ENCODE data around the gene RBM42. TPM values are rescaled to one million over a fixed set of nuclear protein-coding genes. Genes with fewer than 3 reads are reported as not detected.
"Not testable (repeated sequence)": the region's sequence is repeated elsewhere in the genome, so short reads cannot be mapped to it uniquely, and the experiment has no call there.

RBM42 gene
- total RNA-seq, 3 donors from 2014 or later (not counting 1 experiment from before 2014, with no cell fraction given) = 51.6 to 61.7 (median 58.2) TPM

DNA sequence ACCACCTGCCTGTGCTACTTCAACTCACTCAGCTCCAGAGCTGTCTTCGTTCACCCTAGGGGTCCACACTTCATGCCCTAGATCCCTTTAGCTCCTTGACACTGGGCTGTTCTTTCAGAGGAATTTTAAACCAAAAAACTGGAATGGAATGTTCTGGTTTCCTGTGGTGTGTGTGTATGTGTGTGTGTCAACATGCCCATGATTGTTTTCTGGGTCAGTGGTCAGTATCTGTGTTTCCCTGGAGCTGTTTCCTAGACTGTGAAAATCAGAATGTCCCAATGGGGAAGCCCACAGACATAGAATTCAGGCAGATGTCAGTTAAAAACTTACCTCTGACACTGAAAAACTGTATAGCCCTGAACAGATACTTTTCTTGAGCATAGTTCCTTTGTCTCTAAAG lies 41.5 kb upstream of the RBM42 start:
- no peaks in the 10 kb centered on the region for H3K36me3 ChIP-seq (ENCODE audit: control insufficient read depth, insufficient read depth, low read length)
- intact Hi-C loops (cut with micrococcal nuclease) = loop anchor here (5.0 kb wide), 1 partner anchor 40 kb away; the partner anchor contains the start of gene TMEM147
- H3K27ac ChIP-seq (ENCODE audit: low read length) = no peak overlapping the region
- no peaks in the 10 kb centered on the region for H3K9me3 ChIP-seq (ENCODE audit: control insufficient read depth, insufficient read depth, low read length)
- Mint-ChIP-seq H3K27me3 (ENCODE audit: low read depth in 2 of 2) (peaks cover 19 to 25% of the 10 kb centered on the region in 2 donors), H3K27ac (no peak overlapping the region), H3K9me3 (no peaks in the 10 kb centered on the region), H3K4me3 (no peak overlapping the region), H3K36me3 (no peaks in the 10 kb centered on the region), H3K4me1 (no peaks in the 10 kb centered on the region)
- no peak overlapping the region for H3K4me3 ChIP-seq (ENCODE audit: low read length)
- DNase-seq (no peak), ATAC-seq (no peak)
- WGBS (ENCODE audit: insufficient coverage) = 24% methylated on average over 1 of the region's 1 CpG
- H3K27me3 ChIP-seq (ENCODE audit: control insufficient read depth, insufficient read depth, low read length) = no peaks in the 10 kb centered on the region
- TF ChIP-seq, protein P1, sequence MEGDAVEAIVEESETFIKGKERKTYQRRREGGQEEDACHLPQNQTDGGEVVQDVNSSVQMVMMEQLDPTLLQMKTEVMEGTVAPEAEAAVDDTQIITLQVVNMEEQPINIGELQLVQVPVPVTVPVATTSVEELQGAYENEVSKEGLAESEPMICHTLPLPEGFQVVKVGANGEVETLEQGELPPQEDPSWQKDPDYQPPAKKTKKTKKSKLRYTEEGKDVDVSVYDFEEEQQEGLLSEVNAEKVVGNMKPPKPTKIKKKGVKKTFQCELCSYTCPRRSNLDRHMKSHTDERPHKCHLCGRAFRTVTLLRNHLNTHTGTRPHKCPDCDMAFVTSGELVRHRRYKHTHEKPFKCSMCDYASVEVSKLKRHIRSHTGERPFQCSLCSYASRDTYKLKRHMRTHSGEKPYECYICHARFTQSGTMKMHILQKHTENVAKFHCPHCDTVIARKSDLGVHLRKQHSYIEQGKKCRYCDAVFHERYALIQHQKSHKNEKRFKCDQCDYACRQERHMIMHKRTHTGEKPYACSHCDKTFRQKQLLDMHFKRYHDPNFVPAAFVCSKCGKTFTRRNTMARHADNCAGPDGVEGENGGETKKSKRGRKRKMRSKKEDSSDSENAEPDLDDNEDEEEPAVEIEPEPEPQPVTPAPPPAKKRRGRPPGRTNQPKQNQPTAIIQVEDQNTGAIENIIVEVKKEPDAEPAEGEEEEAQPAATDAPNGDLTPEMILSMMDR (IDR thresholded peaks at IDR 0.05) = no peak
- H3K4me1 ChIP-seq (ENCODE audit: control insufficient read depth, insufficient read depth, low read length) = no peaks in the 10 kb centered on the region

DNA sequence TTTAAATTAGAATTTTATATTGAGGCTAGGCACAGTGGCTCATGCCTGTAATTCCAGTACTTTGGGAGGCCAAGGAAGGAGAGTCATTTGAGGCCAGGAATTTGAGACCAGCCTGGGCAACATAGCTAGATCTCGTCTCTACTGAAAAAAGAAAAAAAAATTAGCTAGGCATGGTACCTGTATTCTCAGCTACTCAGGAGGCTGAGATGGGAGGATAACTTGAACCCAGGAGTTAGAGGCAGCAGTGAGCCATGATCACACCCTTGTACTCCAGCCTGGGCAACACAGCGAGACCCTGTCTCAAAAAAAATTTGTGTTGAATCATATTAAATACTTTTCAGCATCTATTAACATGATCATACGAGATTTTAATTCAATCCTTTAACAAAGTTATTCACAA lies 38.0 kb upstream of the RBM42 start:
- H3K27ac Mint-ChIP-seq = no peak overlapping the region
- Histone ChIP-seq H3K27ac (ENCODE audit: low read length) (no peak overlapping the region), H3K4me1 (ENCODE audit: control insufficient read depth, insufficient read depth, low read length) (no peaks in the 10 kb centered on the region), H3K36me3 (ENCODE audit: control insufficient read depth, insufficient read depth, low read length) (no peaks in the 10 kb centered on the region), H3K9me3 (ENCODE audit: control insufficient read depth, insufficient read depth, low read length) (no peaks in the 10 kb centered on the region), H3K27me3 (ENCODE audit: control insufficient read depth, insufficient read depth, low read length) (no peaks in the 10 kb centered on the region), H3K4me3 (ENCODE audit: low read length) (no peak overlapping the region)
- peaks cover 9 to 11% of the 10 kb centered on the region in 2 donors for H3K27me3 Mint-ChIP-seq (ENCODE audit: low read depth in 2 of 2)
- H3K4me1 Mint-ChIP-seq = no peaks in the 10 kb centered on the region
- no peak overlapping the region for H3K4me3 Mint-ChIP-seq
- DNase-seq (no peak), ATAC-seq (no peak)
- TF ChIP-seq, protein P1 (IDR thresholded peaks at IDR 0.05) = no peak
- WGBS (ENCODE audit: insufficient coverage) = 89% methylated on average over 3 of the region's 3 CpGs
- H3K36me3 Mint-ChIP-seq = no peaks in the 10 kb centered on the region
- no peaks in the 10 kb centered on the region for H3K9me3 Mint-ChIP-seq
- intact Hi-C loops (cut with micrococcal nuclease) = loop anchor here (10.0 kb wide), 1 partner anchor 236 kb away; the partner anchor contains the start of gene FFAR3

DNA sequence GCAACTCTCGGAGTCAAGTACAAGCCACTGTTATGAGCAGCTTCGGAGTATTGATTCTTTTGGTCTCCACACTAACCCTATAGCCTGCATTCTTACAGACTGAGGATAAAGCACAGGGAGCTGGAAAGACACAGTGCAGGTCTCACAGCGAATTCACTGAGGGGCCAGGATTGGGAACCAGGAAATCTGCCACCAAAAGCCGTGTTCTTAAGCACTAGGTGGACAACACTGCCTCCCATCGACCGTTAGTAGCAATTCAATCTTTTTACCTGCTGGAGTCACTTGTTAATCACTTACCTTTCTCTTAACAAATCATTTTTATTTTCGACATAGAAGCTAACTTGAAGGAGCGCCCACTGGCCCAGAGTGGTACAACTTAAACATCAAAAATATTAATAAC lies 36.6 kb upstream of the RBM42 start:
- 27% methylated on average over 8 of the region's 8 CpGs for WGBS (ENCODE audit: insufficient coverage)
- H3K27ac ChIP-seq (ENCODE audit: low read length) = no peak overlapping the region
- peak in 1 of 2 donors; percentile 76 for DNase-seq
- peak in 2 of 3 donors; percentile 43 to 52 for ATAC-seq
- Mint-ChIP-seq H3K4me3 (no peak overlapping the region), H3K27me3 (ENCODE audit: low read depth in 2 of 2) (peaks cover 5 to 10% of the 10 kb centered on the region in 2 donors), H3K27ac (no peak overlapping the region), H3K4me1 (peaks cover 0 to 6% of the 10 kb centered on the region in 2 donors), H3K36me3 (no peaks in the 10 kb centered on the region), H3K9me3 (no peaks in the 10 kb centered on the region)
- no peaks in the 10 kb centered on the region for H3K36me3 ChIP-seq (ENCODE audit: control insufficient read depth, insufficient read depth, low read length)
- H3K4me1 ChIP-seq (ENCODE audit: control insufficient read depth, insufficient read depth, low read length) = no peaks in the 10 kb centered on the region
- no peaks in the 10 kb centered on the region for H3K9me3 ChIP-seq (ENCODE audit: control insufficient read depth, insufficient read depth, low read length)
- intact Hi-C loops (cut with micrococcal nuclease) = loop anchor here (1.0 to 10.0 kb wide), 2 partner anchors 82 to 237 kb away; partner anchors contain the start of gene FFAR3
- no peaks in the 10 kb centered on the region for H3K27me3 ChIP-seq (ENCODE audit: control insufficient read depth, insufficient read depth, low read length)
- H3K4me3 ChIP-seq (ENCODE audit: low read length) = no peak overlapping the region
- TF ChIP-seq, protein P1 (IDR thresholded peaks at IDR 0.05) = peak; percentile 53

DNA sequence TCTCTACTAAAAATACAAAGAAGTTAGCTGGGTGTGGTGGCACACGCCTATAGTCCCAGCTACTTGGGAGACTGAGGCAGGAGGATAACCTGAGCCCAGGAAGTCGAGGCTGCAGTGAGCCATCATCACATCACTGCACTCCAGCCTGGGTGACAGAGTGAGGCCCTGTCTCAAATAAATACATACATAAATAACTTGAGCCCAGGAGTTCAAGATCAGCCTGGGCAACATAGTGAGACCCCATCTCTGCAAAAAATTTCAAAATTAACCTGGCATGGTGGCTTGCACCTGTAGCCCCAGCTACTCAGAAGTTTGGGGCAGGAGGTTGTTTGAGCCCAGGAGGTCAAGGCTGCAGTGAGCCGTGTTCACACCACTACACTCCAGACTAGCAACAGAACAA lies 33.8 kb upstream of the RBM42 start:
- H3K9me3 ChIP-seq (ENCODE audit: control insufficient read depth, insufficient read depth, low read length); H3K4me1 Mint-ChIP-seq; ATAC-seq; H3K36me3 Mint-ChIP-seq; H3K27me3 ChIP-seq (ENCODE audit: control insufficient read depth, insufficient read depth, low read length); H3K36me3 ChIP-seq (ENCODE audit: control insufficient read depth, insufficient read depth, low read length); DNase-seq; H3K9me3 Mint-ChIP-seq; H3K27ac Mint-ChIP-seq; H3K4me3 Mint-ChIP-seq; H3K27ac ChIP-seq (ENCODE audit: low read length); H3K4me1 ChIP-seq (ENCODE audit: control insufficient read depth, insufficient read depth, low read length); H3K4me3 ChIP-seq (ENCODE audit: low read length): not testable (repeated sequence)
- peaks cover 5 to 14% of the 10 kb centered on the region in 2 donors for H3K27me3 Mint-ChIP-seq (ENCODE audit: low read depth in 2 of 2)
- WGBS (ENCODE audit: insufficient coverage) = 67% methylated on average over 3 of the region's 3 CpGs
- intact Hi-C loops (cut with micrococcal nuclease) = loop anchor here (10.0 kb wide), 1 partner anchor 240 kb away; the partner anchor contains the start of gene FFAR3
